GM21619 (cell line): ENCODE results near the gene FAF1.

Experiments used
- ATAC-seq: cut with Tn5 transposase; IDR thresholded peaks from one replicate; pipeline ENCODE4 v1.9.1; 2021; ENCODE audit not compliant: unreplicated experiment

The FAF1 gene

GRCh38 chr1:50978144-50978851, 18.2 kb upstream of the FAF1 start:
- ATAC-seq, result peak; percentile 34

- ATAC-seq, result peak; percentile 49
Observed at GRCh38 chr1:50977575-50978143, 17.6 kb upstream of the FAF1 start.

GRCh38 chr1:50976890-50977574, 17.0 kb upstream of the FAF1 start:
- peak; percentile 68 for ATAC-seq

- peak; percentile 3 for ATAC-seq
Observed at GRCh38 chr1:50976111-50976889, 16.2 kb upstream of the FAF1 start.

GRCh38 chr1:50975436-50975835, 15.4 kb upstream of the FAF1 start:
- ATAC-seq, result no peak

GRCh38 chr1:50974618-50974935, 14.5 kb upstream of the FAF1 start:
- no peak for ATAC-seq

GRCh38 chr1:50973875-50974617, 14.0 kb upstream of the FAF1 start:
- no peak for ATAC-seq

GRCh38 chr1:50973255-50973654, 13.2 kb upstream of the FAF1 start:
- ATAC-seq, result no peak

GRCh38 chr1:50972766-50973165, 12.7 kb upstream of the FAF1 start:
- no peak for ATAC-seq

GRCh38 chr1:50971748-50972305, 11.8 kb upstream of the FAF1 start:
- no peak for ATAC-seq

- ATAC-seq, result no peak
Observed at GRCh38 chr1:50970931-50971582, 11.0 kb upstream of the FAF1 start.

GRCh38 chr1:50970509-50970887, 10.4 kb upstream of the FAF1 start:
- ATAC-seq, result no peak

GRCh38 chr1:50969611-50970508, 9.8 kb upstream of the FAF1 start, which contains the start of gene CDKN2C:
Gene CDKN2C (plus strand): TSS chr1:50970245. CDS start chr1:50970369, 124 bp downstream.
- peak; percentile 31 for ATAC-seq

GRCh38 chr1:50968821-50969610, 8.9 kb upstream of the FAF1 start:
- peak; percentile 13 for ATAC-seq

GRCh38 chr1:50968158-50968820, 8.2 kb upstream of the FAF1 start:
- peak; percentile 56 for ATAC-seq

- ATAC-seq, result no peak
Observed at GRCh38 chr1:50967416-50968157, 7.5 kb upstream of the FAF1 start.

GRCh38 chr1:50966991-50967390, 6.9 kb upstream of the FAF1 start:
- no peak for ATAC-seq
